Dermis microvascular lymphatic vessel endothelial cell (primary cell): ENCODE data around the gene NAV2. TPM values are rescaled to one million over a fixed set of nuclear protein-coding genes. Genes with fewer than 3 reads are reported as not detected.
A peak's percentile ranks its signal among the peaks of the same experiment; 100 is the strongest.

Source experiments
- DNase-seq, 2 donors: peaks; one replicate each; pipeline versions ENCODE4 v3.0.0 to v3.0.0-alpha.2; 2010; ENCODE audit warnings: low read depth in 2 of 2
- total RNA-seq: library from RNA; depleted of rRNA; stranded (reverse); fragments of >200 nt; gene quantifications from 2 replicates; pipeline ENCODE4 v1.2.1, GENCODE V29; 2014

The NAV2 gene
- total RNA-seq, 1 donor from 2014 or later = 3.2 TPM

DNA sequence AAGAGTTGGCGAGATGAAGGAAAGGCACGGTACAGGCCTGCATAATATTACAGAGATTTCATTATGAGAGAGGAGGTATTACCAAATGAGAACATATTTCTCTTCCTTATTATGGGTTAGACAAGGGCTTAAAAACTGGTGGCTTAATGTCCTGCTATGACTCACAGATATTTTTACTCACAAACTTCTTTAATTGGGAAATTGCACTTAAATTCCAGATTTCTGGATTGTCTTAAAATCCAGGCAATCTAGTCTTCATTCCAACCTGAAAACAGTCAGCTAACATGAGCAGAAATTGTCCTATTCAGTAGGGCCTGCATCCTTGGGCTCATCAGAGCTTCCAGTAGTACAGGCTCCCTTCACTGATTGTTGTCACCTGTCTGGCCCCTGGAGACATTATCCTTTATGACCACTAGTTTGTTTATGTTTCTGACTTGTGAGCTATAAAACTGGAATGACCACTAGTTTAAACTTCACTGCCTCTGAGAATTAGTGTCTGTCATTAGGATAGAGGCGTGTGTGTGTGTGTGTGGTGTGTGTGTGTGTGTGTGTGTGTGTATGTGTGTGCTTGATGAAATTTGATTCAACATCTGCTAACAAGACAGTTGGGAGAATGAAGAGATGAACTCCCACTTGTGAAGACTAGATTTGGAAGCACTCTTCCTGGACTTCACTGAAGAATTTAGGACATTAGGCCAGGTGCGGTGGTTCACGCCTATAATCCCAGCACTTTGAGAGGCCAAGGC is 422.5 kb downstream of the NAV2 start:
- DNase-seq = no peak

DNA sequence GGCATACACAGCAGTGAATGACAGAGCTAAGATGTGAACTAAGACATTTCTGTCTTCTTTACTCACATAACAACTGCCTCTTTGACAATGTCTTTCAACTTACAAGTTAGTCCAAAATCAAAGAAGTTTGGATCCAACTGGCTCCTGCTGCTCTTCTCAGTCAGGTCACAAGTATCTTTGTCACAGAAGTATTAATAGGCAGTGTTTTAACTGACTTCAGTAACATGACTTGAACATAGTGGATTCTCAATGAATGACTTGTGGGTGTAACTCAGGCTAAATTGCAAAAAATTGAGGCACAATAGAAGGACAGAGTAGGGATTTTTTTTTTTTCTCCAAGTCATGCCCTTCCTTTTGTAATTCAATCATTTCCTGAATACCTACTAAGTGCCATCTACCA is 425.0 kb downstream of the NAV2 start:
- no peak for DNase-seq

DNA sequence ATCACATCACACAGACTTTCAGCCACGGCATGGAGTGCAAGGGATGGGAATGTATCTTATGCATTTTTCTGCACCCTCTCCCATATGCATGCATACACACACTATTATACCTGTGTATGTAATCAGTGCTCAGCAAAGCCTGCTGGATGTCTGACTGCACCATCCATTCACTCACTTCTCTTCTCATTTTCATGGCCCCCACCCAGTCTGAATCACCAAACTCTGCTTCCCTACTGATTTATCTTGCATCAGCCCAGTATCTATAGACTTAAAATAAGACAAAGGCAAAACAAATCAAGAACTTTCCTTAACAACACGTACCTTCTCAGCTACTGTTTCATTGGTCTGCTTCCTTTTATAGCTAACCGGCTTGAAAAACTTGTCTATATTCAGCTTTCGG is 426.1 kb downstream of the NAV2 start:
- no peak for DNase-seq

DNA sequence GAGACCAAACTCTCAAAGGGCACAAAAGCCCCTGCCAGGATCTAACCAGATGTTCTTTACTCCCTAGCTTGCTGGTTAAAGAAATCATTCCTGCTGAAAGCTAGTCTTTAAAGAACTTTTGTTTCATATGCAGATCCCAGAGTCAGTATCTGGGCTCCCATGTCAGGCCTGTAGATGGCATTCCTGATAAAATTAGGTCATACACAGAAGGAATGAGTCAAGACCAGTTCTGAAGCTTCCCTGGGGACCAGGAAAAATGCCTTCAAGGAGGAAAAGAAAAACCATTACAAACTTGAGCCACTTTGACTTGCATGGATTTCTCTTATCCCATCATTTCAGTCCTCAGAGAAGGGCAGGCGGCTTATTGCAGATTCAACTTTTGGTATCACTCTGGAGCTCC is 441.7 kb downstream of the NAV2 start:
- no peak for DNase-seq

DNA sequence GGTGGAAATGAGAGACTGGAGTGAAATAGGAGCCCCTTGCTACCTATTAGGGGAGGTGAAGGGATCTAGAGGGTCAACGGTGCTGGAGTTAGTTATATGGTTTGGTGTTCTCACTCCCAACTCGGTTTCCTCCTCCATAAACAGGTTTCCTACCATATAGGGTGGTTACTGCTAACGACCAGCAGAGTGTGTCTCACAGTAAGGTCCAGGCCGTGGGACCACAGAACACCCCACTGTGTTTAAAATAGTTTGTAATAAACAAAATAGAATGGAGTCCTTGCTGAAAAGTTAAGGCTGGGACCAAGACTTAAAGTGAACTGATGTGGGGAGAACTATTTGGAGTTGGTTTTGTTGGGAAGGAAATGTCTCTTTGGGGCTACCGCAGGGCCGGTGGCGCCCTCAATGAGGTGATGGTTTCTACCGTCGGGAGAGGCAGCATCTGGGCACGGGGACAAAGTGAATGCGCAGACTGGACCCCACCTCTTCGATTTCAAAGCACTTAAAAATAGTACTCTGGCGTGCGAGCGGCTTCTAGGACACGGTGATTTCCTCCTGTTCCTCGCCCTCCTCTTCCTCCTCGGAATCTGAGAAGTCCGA is 443.1 kb downstream of the NAV2 start:
- no peak for DNase-seq

DNA sequence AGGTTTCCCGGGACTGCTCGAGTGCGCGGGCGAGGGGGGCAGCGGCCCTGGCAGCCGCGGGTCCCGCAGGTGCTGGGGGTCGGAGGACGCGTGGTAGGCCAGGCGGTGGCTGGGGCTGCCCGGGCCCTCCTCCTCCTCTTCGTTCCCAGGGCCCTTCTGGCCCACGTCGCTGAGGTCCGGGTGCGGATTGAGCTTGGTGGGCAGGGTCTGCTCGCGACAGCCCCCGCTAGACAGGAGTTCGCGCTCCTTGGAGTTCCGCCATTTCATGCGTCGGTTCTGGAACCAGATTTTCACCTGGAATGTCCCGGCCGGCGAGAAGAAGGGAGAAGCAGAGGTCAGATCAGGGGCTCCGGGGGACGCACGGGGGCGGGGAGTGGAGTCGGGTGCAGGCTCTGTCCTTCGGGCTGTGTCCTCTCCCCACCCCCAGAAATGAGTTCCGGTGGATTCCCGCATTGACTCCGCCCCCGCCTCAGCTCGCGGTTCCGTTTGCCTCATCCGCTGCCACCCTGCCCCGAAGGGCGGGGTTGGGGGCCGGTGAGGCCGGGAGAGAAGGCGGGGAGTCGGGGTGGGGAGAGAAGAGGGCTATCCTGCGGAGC is 443.7 kb downstream of the NAV2 start:
- no peak for DNase-seq

DNA sequence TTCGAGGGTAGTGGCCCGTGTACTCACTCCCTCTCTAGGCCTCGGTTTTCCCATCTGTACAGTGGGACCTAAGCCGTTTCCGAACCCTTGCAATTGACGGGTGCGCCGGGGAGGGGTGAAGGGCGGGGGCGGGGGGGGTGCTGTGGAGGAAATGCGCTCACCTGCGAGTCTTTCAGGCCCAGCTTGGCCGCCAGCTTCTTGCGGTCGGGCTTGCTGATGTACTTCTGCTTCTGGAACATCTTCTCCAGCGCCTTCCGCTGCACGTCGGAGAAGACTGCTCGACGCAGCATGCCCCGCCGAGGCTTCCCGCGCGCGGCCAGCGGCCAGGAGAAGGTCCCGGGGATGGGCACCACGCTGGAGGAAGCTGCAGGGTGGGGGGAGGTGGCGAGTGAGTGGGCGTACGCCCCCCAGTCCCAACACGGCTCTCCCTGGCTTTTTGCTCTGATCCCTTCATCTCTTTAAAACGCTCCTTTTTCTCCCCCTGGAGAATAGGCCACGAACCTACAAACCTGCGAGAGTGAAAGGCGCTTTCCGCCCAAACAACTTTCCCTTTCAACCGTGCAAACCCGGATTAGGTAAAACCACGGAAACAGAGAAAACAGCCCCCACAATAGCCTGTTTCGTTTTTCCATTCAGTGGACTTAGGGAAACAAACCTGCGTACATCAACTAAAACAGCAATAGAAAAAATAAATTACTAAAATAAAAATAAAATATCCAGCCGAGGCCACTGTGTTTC is 444.4 kb downstream of the NAV2 start:
- DNase-seq = no peak

DNA sequence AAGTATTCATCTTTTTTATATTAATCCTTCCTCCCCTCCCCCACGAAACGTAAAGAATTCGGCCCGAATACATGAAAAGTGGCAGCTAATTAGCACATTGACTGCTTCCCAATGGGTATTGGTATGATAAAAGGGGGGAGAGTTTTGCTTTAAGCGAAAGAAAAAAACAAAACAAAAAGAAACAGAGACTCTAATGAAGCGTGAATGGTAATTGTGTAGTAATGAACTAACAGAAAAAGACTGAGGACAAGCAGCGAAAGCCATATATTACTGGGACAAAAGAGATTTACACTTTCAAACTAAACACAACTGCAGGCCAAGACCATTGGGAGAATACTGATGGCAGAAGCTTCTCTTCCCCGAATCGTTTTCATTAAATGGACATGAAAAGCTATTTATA is 445.1 kb downstream of the NAV2 start:
- no peak for DNase-seq

DNA sequence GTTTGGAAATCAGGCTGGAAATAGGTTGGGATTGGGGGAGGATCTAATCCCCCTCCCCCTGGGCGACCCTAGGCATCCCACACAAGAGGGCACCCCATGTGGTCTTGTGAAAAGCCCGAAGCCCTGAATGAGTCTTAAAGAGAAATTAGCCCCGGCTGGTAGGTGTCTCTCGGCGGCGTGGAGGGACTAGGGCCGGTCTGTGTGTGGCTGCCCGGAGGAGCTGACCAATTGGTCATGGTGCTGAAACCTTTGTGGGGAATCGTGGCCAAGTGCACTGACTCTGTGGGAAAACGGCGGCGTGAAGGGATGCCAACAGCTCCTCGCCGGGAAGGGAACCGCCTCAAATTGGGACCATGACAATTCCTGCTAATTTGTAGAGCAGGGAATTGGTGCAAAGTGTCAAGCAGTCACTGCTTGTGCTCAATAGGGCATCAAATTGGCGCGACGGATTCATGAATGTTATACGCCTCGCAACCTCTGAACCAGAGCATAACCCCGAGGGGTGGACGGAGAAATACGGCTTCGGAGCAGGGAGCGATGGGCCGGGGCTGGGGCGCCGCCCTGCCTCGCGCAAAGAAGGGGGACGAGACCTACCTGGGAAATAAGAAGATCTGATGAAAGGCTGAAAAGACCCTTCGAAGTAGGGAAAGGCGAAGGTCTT is 446.1 kb downstream of the NAV2 start:
- DNase-seq = peak; percentile 55 to 72

DNA sequence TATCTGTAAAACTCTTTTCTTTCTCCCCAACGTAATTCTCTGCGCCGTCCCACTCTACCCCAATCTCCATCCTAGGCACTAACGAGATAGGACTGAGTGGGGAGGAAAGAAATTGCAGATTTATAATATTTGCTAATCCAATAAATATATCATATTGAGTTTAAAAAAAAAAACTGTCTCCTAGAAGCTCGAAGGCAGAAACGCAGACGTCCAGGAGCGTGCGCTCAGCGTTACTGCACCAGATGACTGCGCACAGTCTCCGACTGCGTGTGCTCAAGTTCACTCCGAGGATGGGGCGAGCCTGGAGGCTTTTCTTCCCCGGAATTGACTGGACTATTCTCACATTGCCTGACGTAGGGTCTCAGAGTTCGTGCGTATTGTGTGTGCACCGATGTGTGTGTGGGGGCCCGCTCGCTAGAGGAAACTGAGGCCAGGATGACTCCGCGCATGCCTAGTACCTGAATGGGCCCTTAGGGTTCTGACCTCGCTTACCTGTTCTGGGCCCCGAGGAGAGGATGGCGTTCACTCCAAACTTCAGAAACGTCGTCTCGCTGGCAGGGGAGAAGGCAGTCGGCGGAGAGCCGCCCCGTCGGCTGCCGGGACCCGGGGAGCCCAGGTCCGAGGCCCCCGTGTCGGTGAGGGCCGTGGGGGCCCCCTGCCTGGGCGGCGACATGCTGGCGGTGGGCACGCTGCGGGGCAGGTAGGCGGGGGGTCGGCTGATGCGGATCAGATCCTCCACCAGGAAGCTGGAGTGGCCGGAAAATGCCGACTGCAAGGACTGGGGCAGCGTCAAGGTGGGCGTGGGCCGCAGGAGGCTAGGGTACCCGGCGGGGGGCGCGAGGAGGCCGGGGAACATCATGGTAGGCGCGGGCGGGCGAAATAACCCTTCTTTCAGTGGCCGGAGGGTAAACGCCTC is 447.1 kb downstream of the NAV2 start:
- no peak for DNase-seq

DNA sequence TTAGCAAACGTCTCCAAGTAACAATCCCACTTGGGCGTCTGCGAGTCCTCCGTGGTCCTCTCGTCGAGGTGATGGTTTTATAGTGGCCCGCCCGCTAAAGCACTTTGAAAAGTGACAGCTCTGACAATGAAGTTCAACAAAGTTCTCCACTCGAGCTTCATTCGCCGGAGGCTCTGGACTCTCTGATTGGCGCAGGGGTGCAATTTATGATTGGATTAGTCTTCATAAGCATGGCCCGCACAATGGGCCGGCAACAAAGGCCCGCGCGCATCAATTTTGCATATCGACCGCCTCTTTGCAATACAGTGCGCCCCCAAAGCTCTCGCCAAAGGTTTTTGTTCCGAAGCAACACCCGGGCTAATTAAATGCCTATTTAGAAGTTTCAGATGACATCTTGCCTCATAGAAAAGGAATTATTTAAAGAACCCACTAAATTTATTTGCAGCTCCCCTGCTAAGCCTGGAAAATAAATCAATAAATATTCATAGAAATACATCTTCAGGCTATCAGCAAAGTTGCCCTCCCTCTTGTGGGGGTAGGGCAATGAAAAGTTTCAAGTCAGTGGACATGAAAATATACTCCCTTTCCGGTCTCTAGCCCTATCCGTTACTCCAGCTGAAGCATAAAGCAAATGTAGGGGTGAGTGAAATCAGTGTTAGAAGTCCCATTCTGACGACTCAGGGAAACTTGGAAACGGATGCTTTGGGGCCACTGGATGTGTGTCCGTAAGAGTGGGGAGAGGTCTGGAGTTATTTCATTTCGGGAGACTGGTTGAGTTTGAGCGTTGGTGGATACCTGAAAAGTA is 448.0 kb downstream of the NAV2 start, which contains the start of gene DBX1:
TSS of gene DBX1 (minus strand) at position 51 of the 805 bp plus-strand sequence. CDS start 151 bp downstream, outside the sequence.
- no peak for DNase-seq

DNA sequence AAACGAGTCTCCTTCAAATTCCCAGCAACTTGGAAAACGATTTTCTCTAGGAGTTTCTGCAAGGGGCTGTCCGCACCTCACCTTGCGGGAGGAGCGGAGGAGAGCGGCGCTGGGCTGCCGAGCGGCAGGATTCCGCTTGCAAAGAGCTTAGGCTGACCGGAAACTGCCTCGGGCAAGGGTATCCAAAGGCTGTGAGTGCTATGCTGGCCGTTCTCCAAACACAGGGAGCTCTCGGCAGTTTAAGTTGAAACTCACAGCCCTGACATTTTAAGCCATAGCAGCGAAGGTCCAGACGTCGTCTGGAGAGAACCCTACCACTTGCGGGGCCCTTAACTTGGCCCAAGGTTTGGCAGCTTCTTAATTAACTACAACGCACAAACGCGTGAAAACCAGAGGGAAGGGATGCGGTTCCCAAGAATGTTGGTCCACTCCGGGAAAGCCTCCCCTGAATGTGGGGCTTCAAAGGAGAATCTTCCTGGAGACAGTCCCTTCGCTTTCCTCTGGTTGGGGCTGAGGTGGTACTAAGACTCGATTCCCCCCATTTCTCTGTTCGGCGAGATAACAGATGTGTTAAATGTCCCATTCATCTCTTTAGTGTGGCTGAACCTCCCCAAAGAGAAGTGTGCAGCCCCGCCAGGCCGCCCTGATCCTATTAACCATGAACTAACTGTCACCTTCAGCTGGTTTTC is 448.7 kb downstream of the NAV2 start:
- DNase-seq = no peak

DNA sequence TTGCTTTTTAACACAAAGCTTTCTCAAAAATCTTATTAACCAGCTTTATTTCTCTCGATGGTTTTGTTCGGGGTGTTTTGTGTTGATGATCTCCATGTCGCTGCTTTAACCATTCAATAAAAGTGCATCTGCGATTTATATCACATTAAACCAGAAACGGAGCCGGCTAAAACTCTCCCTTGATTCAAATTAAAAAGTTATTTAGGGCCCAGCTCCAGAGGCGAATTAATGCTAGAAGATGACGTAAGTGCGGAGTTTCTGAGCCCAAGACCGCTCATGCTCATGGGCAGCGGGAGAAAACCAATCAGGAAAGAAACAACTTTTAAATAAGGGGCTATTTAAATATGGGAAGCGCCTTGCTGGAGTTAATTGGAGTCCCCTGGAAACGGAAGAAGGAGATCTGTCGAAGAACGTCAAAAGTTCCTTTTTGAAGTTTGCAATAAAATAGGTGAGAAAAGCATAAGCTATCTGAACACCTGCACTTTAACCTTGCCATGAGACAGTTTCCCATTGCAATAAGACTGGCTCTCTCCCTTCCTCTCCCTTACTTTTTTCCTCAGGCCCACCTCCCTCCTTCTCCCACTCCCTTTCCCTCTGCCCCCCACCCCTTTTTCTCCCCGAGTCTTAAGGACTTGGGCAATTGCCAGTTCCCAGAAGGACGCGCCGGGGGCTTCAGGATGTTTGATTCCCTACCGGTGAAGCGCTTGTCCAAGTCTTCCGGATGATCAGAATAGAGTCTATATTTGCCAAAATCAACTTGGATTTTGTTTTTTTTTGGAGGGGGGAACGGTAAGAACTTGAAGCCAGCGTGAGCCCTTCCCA is 449.5 kb downstream of the NAV2 start:
- no peak for DNase-seq

DNA sequence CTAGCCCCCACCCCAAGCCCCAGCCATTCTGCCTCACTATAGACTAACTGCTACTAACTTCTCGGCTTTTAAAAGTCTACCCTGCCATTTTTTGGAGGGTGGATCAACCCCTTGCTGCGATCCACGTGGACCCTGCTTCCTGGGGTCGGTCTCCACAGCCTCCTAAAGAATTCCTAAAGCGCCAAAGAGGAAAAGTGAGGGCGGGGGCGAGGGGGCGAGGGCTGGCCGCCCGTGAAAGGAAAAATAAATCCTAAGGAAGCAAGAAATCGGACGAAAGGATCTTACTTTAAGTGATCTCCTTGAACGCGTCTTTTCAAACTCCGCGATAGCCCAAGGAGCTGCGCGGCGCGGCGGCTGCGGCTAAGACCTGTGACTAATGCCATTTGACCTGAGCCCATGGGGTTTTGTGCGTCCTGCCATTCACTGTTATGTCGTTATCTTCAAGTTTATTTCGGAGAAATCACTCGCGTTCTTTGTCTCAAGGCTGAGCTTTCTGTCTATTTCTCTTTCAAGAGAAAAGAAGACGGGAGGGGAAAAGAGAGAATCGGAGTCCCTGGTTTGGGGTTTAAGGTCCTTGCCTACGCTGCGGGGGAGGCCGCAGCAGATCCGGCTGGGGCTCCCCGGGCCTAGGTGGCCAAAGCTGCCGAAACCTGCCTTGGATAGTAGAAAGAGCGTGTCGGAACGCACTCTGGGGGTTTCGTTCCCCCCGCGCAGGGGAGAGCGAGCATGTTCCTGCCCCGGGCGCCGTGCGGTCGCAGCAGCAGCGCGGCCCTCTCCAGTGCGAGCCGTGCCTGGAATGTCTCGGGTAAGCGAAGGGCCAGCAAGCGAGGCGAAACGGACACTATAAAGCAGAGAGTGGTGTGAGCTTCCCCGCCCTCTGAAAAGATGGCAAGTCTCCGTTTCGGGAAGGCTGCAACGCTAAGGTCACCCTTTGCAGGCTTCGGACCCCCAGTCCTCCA is 450.5 kb downstream of the NAV2 start:
- no peak for DNase-seq

DNA sequence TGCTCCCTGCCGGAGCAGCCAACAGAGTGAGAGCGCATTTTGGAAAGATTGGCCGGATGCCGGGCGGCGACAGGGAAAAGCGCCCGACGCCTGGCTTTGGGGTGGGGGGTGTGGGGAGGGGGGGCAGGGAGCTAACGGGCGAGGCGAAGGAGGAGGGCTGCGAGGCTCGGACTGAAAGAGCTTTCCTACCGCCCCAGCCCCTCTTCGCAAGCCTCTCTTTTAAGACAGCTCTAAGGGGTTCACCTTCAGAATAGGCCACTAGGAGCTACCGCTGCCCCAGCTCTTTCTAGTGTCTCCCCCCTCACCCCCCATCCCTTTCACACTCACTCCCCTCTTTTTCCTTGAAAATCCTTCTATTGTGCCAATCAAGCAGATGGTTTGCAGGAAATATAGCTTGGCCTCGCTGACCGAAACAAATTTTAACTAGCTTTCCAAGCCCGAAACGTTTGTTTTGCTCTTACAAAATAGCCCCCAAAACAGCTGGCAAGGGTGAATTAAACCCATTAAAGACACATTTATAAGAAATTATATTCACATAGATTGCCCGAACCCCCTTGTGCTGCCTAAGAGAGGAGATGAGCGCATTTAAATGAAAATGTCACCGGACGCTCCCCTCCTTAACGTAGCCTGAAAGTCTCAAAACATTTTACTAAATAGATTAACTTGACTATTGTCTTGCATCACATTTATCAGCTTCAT is 451.3 kb downstream of the NAV2 start:
- DNase-seq = no peak
